Neuronal stem cell (in vitro differentiated cells): ENCODE data around the gene APRT.

ENCODE experiments used
- DNase-seq: peaks from one replicate; pipeline ENCODE4 v3.0.0-alpha.2; 2013; ENCODE audit warnings: low spot score
- H2AFZ ChIP-seq: one replicate; pipeline ENCODE4 v1.6.1; 2013; ENCODE audit warnings: mild to moderate bottlenecking, low read length, inconsistent platforms
- H2AK5ac ChIP-seq: 2 replicates; pipeline ENCODE4 v1.6.1; 2013; ENCODE audit warnings: low read depth, mild to moderate bottlenecking, inconsistent platforms, low read length, moderate library complexity, mixed read lengths
- H2BK120ac ChIP-seq: 2 replicates; pipeline ENCODE4 v1.6.1; 2013; ENCODE audit warnings: low read depth, mild to moderate bottlenecking, inconsistent platforms, low read length, moderate library complexity, mixed read lengths
- H2BK12ac ChIP-seq: one replicate; pipeline ENCODE4 v1.6.1; 2013; ENCODE audit warnings: low read length, inconsistent platforms
- H2BK15ac ChIP-seq: 2 replicates; pipeline ENCODE4 v1.6.1; 2013; ENCODE audit warnings: mild to moderate bottlenecking, low read length, inconsistent platforms, mixed read lengths
- H2BK5ac ChIP-seq: one replicate; pipeline ENCODE4 v1.6.1; 2013; ENCODE audit warnings: inconsistent platforms, mild to moderate bottlenecking, low read length, moderate library complexity
- H3K14ac ChIP-seq: one replicate; pipeline ENCODE4 v1.6.1; 2013; ENCODE audit warnings: low read length, inconsistent platforms
- H3K18ac ChIP-seq: 2 replicates; pipeline ENCODE4 v1.6.1; 2013; ENCODE audit warnings: low read length, inconsistent platforms
- H3K23ac ChIP-seq: 2 replicates; pipeline ENCODE4 v1.6.1; 2013; ENCODE audit warnings: low read depth, mild to moderate bottlenecking, mixed read lengths, low read length, inconsistent platforms; ENCODE audit not compliant: poor library complexity
- H3K27ac ChIP-seq: replicated peaks from 3 replicates; pipeline ENCODE4 v1.5.1; 2013; ENCODE audit warnings: low read length, inconsistent platforms
- H3K27me3 ChIP-seq, 3 experiments: 2 replicates each; pipeline ENCODE4 v1.6.1; 2013; ENCODE audit warnings: low read length in 3 of 3, mild to moderate bottlenecking in 2 of 3, inconsistent platforms in 1 of 3, low read depth in 1 of 3, mixed read lengths in 1 of 3, moderate library complexity in 1 of 3; ENCODE audit not compliant: control insufficient read depth in 3 of 3, insufficient read depth in 3 of 3
- H3K36me3 ChIP-seq, 2 donors: replicated peaks in 1 of 2; 2 replicates each; pipeline ENCODE4 v1.6.1; 2013; ENCODE audit warnings: low read length in 2 of 2; ENCODE audit not compliant: control insufficient read depth in 2 of 2, insufficient read depth in 2 of 2
- H3K4ac ChIP-seq: 2 replicates; pipeline ENCODE4 v1.6.1; 2013; ENCODE audit warnings: inconsistent platforms, mild to moderate bottlenecking, low read length, moderate library complexity
- H3K4me1 ChIP-seq, 2 donors: 1 replicate in 1 of 2; 2 replicates in 1 of 2; pipeline ENCODE4 v1.6.1; 2013; ENCODE audit warnings: low read length in 2 of 2, low read depth in 1 of 2; ENCODE audit not compliant: control insufficient read depth in 2 of 2, insufficient read depth in 1 of 2
- H3K4me2 ChIP-seq: one replicate; pipeline ENCODE4 v1.6.1; 2013; ENCODE audit warnings: mild to moderate bottlenecking, low read length, inconsistent platforms; ENCODE audit not compliant: insufficient read depth, poor library complexity, severe bottlenecking
- H3K4me3 ChIP-seq, 2 donors: 2 replicates each; pipeline ENCODE4 v1.5.1; 2013; ENCODE audit warnings: low read length in 2 of 2, mild to moderate bottlenecking in 2 of 2, inconsistent platforms in 1 of 2, moderate library complexity in 1 of 2
- H3K79me1 ChIP-seq: one replicate; pipeline ENCODE4 v1.6.1; 2013; ENCODE audit warnings: low read depth, mild to moderate bottlenecking, inconsistent platforms, low read length, moderate library complexity
- H3K9ac ChIP-seq: one replicate; pipeline ENCODE4 v1.6.1; 2013; ENCODE audit warnings: mild to moderate bottlenecking, low read depth, low read length, inconsistent platforms; ENCODE audit not compliant: poor library complexity
- H3K9me3 ChIP-seq, 2 donors: replicated peaks in 1 of 2; 2 replicates each; pipeline versions ENCODE3 to v1.6.1; 2013; ENCODE audit warnings: low read length in 2 of 2, mild to moderate bottlenecking in 2 of 2, inconsistent platforms in 1 of 2, low read depth in 1 of 2, mixed read lengths in 1 of 2, moderate library complexity in 1 of 2; ENCODE audit not compliant: control insufficient read depth in 2 of 2, insufficient read depth in 1 of 2
- H4K8ac ChIP-seq: one replicate; pipeline ENCODE4 v1.6.1; 2013; ENCODE audit warnings: low read depth, mild to moderate bottlenecking, inconsistent platforms, low read length, moderate library complexity
- H4K91ac ChIP-seq: one replicate; pipeline ENCODE4 v1.6.1; 2013; ENCODE audit warnings: low read length, low read depth, mild to moderate bottlenecking, inconsistent platforms; ENCODE audit not compliant: poor library complexity
- WGBS, 2 donors: extraction: QIAGEN DNeasy Blood & Tissue Kit; methylation state at CpG; one replicate each; pipeline ENCODE4 v1.1.7; 2013; ENCODE audit warnings: missing lambda C conversion rate in 2 of 2, mixed read lengths in 1 of 2; ENCODE audit not compliant: insufficient read length in 2 of 2, insufficient replicate concordance in 1 of 2; ENCODE audit errors: extremely low coverage in 2 of 2; 5-methylcytosine and 5-hydroxymethylcytosine counted together

APRT gene

DNA sequence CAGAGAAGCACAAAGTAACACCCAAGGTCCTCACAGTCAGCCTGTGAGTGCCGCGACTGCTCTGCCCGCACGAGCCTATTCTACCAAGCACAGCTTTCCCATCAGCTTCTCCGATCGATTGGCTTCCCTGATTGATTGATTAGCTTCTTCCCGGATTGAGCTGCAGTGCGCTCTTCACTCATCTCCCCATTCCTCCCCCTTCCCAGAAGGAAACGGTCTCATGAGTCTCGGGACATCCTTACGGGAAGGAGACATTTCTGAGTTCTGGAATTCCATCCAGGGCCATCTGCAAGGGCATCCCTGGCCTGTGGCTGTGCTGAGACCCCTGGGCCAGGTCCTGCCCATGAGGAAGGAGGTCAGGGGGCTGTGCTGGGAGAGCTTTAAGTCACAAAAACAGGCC is 44.8 kb downstream of the APRT start:
- Histone ChIP-seq H2BK5ac (no peak overlapping the region), H4K8ac (no peak overlapping the region), H2AFZ (no peak overlapping the region), H3K9me3 (peaks cover 0 to 2% of the 10 kb centered on the region in 2 donors), H3K4me1 (peaks cover 21 to 63% of the 10 kb centered on the region in 2 donors), H2BK12ac (peak overlapping the region; percentile 73), H2BK15ac (peak overlapping the region; percentile 98), H3K14ac (no peak overlapping the region), H3K4me3 (no peak overlapping the region), H3K23ac (peak overlapping the region; percentile 95), H3K18ac (no peak overlapping the region), H3K9ac (peak overlapping the region; percentile 72), H2BK120ac (peak overlapping the region; percentile 9), H4K91ac (no peak overlapping the region), H3K4me2 (no peak overlapping the region), H3K27ac (no peak overlapping the region), H3K27me3 (peaks cover 0 to 13% (median 0%) of the 10 kb centered on the region in 3 experiments), H3K4ac (no peak overlapping the region), H3K79me1 (peaks cover 5% of the 10 kb centered on the region), H3K36me3 (no peaks in the 10 kb centered on the region), H2AK5ac (peak overlapping the region; percentile 99)
- WGBS, 2 donors, result no CpG with 5 or more reads among the region's 11 CpGs
- DNase-seq, result no peak

DNA sequence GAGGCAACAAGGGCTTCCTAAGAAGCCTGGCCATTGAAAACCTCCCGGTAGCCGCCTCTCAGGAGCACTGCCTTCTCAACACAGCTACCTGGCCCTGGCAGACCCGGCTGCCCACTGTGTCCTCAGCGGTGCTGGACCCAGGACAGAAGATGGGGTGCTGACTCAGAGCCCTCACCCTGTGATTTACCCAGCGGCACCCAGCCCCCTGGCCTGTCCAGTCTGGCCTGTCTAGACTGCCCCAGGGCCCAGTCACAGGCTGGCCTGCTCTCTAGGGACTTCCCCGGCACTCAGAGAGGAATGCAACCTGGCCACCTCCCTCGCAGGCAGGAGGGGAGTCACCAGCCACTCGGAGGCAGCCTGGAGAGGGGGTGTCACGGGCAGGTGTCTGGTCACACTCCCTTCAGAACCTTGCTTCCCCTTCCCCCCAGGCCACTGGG is 46.8 kb downstream of the APRT start:
- no peak overlapping the region for H3K4me2 ChIP-seq
- WGBS, 2 donors, result no CpG with 5 or more reads among the region's 9 CpGs
- H2BK15ac ChIP-seq, result peak overlapping the region; percentile 98
- H3K27ac ChIP-seq, result no peak overlapping the region
- no peaks in the 10 kb centered on the region for H3K36me3 ChIP-seq
- no peak overlapping the region for H2AFZ ChIP-seq
- peak overlapping the region; percentile 98 for H2AK5ac ChIP-seq
- no peak overlapping the region for H3K4me3 ChIP-seq
- H3K23ac ChIP-seq, result peak overlapping the region; percentile 80
- no peaks in the 10 kb centered on the region for H3K27me3 ChIP-seq
- peak overlapping the region; percentile 98 for H2BK120ac ChIP-seq
- peak overlapping the region; percentile 43 for H4K8ac ChIP-seq
- H3K9ac ChIP-seq, result no peak overlapping the region
- peak overlapping the region; percentile 94 for H2BK12ac ChIP-seq
- no peaks in the 10 kb centered on the region for H3K79me1 ChIP-seq
- H3K14ac ChIP-seq, result peak overlapping the region; percentile 38
- peak overlapping the region; percentile 87 for H3K18ac ChIP-seq
- H4K91ac ChIP-seq, result no peak overlapping the region
- peak overlapping the region; percentile 66 for H2BK5ac ChIP-seq
- peak overlapping the region; percentile 95 for H3K4ac ChIP-seq
- H3K4me1 ChIP-seq, result peaks cover 21 to 50% of the 10 kb centered on the region in 2 donors
- H3K9me3 ChIP-seq, result no peaks in the 10 kb centered on the region
- no peak for DNase-seq

DNA sequence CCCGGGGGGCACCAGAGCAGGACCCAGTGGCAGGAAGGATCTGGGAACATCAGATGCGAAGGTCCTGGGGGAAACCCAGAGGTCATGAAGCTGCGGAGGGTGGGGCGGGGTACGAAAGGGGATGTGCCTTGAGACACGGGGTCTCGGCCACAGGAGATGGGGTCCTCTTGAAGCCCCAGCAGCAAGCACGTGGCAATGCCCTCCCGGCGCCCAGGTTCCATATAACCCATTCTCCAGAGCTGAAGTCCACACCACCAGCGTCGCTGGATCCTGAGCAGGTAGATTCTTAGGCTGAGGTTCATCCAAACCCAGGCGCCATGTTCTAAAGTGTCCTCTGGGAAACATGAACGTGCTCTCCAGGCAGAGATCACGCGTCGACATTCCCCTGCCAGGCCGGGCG is 47.6 kb downstream of the APRT start:
- peak overlapping the region; percentile 97 for H3K18ac ChIP-seq
- H3K4me2 ChIP-seq, result peak overlapping the region; percentile 44
- H3K79me1 ChIP-seq, result no peaks in the 10 kb centered on the region
- no peaks in the 10 kb centered on the region for H3K9me3 ChIP-seq
- peak overlapping the region; percentile 24 for H4K8ac ChIP-seq
- peak overlapping the region; percentile 99 for H2BK15ac ChIP-seq
- no peak overlapping the region for H3K27ac ChIP-seq
- peak overlapping the region; percentile 67 for H3K23ac ChIP-seq
- no peaks in the 10 kb centered on the region for H3K36me3 ChIP-seq
- no peak overlapping the region for H2AFZ ChIP-seq
- peak overlapping the region; percentile 99 for H2AK5ac ChIP-seq
- H2BK120ac ChIP-seq, result peak overlapping the region; percentile 87
- H3K4me1 ChIP-seq, result peaks cover 21 to 49% of the 10 kb centered on the region in 2 donors
- no peak overlapping the region for H4K91ac ChIP-seq
- H3K4ac ChIP-seq, result peak overlapping the region; percentile 90
- peak overlapping the region; percentile 27 for H3K14ac ChIP-seq
- H2BK12ac ChIP-seq, result peak overlapping the region; percentile 95
- whole genome bisulfite sequencing, 2 donors, result no CpG with 5 or more reads among the region's 19 CpGs
- no peak overlapping the region for H3K4me3 ChIP-seq
- no peaks in the 10 kb centered on the region for H3K27me3 ChIP-seq
- H2BK5ac ChIP-seq, result peak overlapping the region; percentile 93
- H3K9ac ChIP-seq, result peak overlapping the region; percentile 15
- DNase-seq, result no peak

DNA sequence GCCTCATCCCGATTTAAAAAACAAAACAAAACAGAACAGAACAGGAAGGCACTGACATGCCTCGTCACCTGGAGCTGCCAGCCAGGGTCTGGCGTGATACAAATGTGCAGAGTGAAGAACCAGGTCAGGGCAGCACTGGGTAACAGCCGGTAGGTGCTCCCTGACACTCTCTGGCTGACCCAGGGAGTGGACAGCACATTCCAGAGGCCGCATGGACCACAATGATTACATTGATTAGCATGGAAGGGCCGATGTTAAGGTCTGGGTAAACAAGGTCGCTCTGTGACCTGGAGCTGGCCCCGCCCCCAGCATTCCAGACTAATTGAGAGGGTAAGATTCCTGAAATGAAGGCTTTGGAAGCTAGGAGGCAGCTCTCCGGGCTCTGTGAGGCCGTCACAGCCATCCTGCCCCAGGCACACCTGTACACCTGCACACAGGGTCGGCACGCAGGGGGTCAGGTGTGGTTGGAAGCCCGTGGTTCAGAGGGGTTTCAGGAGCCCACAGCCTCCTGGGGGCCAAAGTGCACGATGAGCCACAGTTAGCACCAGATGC is 48.1 kb downstream of the APRT start:
- no peaks in the 10 kb centered on the region for H3K79me1 ChIP-seq
- peak overlapping the region; percentile 27 for H3K14ac ChIP-seq
- peaks cover 18 to 46% of the 10 kb centered on the region in 2 donors for H3K4me1 ChIP-seq
- peak overlapping the region; percentile 7 for H3K27ac ChIP-seq
- no peaks in the 10 kb centered on the region for H3K9me3 ChIP-seq
- no peaks in the 10 kb centered on the region for H3K36me3 ChIP-seq
- peak overlapping the region; percentile 97 for H3K18ac ChIP-seq
- H3K27me3 ChIP-seq, result no peaks in the 10 kb centered on the region
- H3K23ac ChIP-seq, result peak overlapping the region; percentile 67
- H2BK12ac ChIP-seq, result peak overlapping the region; percentile 95
- peak overlapping the region; percentile 99 for H2BK120ac ChIP-seq
- H2AFZ ChIP-seq, result no peak overlapping the region
- no CpG with 5 or more reads among the region's 14 CpGs for WGBS, 2 donors
- H2BK5ac ChIP-seq, result peak overlapping the region; percentile 93
- peak overlapping the region; percentile 24 for H4K8ac ChIP-seq
- H2BK15ac ChIP-seq, result peak overlapping the region; percentile 100
- no peak overlapping the region for H3K4me3 ChIP-seq
- H2AK5ac ChIP-seq, result peak overlapping the region; percentile 99
- H3K9ac ChIP-seq, result peak overlapping the region; percentile 15
- peak overlapping the region; percentile 90 for H3K4ac ChIP-seq
- no peak overlapping the region for H4K91ac ChIP-seq
- DNase-seq, result peak; percentile 80
- peak overlapping the region; percentile 44 for H3K4me2 ChIP-seq
